Stimulated activated CD8-positive, alpha-beta memory T cell treated with anti-CD3 and anti-CD28 coated beads, Interleukin-12 subunit alpha, Interleukin-12 subunit beta, amount 100 ng/mL, for 4 hours (primary cell): ENCODE results near the gene WDR49.
"Not testable (repeated sequence)": the region's sequence is repeated elsewhere in the genome, so short reads cannot be mapped to it uniquely, and the experiment has no call there.

Source experiments
- DNase-seq: peaks from one replicate; pipeline ENCODE4 v3.0.0-alpha.2; 2020; ENCODE audit warnings: low read depth

The WDR49 gene

DNA sequence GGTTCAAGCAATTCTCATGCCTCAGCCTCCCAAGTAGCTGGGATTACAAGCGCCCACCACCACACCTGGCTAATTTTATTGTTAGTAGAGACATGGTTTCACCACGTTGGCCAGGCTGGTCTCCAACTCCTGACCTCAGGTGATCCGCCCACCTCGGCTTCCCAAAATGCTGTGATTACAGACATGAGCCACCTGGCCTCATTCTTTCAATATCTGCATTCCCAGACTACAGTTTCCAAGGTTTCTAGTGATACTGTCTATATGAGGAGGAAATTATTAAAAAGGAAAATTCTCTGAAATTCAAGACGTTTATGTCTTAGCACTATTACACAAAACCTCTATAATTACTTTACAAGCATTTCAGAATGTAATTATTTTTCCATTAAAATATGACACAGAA is 39.5 kb downstream of the WDR49 start:
- DNase-seq, result not testable (repeated sequence)

DNA sequence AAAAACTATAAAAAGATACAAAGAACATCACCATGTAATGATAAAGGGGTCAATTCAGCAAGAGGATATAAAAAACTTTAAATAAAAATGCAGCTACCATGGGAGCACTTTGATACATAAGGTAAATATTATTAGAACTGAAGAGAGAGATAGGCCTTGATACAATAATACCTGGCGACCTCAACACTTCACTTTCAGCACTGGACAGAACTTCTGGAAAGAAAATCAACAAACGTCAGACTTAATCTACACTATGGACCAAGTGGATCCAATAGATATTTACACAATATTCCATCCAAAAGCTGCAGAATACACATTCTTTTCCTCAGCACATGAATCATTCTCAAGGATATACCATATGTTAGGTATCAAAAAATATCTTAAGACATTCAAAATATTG is 42.0 kb downstream of the WDR49 start:
- DNase-seq, result no peak

DNA sequence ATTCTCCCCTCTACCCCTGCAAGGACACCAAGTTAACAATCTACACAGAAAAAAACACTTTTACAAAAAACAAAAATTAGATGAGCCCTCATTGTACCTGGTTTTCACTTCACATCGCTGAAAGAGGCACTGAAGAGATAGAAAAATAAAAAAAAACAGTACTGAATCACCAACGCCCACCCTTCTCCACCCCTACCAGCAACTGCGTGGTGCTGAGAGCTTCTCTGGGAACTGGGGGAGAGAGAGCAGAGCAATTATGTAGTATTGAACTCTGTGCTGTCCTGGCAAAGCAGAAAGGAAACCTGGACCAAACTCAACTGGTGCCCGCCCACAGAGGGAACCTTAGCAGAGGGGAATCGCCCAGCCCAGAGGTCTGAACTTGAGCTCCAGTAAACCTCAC is 44.6 kb downstream of the WDR49 start:
- no peak for DNase-seq

DNA sequence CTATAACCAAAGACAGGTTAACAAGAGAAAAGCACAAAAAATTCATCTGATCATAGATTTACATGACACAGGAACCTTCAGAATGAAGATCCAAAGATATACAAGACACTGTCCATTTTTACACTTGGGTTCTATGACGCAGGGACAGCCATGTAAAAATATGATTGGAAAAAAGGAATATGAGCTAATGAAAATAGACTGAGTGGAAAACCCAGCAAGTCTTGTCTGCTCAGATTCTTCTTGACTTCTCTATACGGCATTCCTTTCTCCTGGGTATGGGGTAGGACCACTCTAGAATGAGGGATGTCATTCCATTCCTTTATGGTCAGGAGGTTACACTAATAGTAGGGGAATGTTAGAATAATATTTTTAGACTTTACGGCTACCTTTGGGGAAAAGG is 46.9 kb downstream of the WDR49 start:
- DNase-seq, result no peak

DNA sequence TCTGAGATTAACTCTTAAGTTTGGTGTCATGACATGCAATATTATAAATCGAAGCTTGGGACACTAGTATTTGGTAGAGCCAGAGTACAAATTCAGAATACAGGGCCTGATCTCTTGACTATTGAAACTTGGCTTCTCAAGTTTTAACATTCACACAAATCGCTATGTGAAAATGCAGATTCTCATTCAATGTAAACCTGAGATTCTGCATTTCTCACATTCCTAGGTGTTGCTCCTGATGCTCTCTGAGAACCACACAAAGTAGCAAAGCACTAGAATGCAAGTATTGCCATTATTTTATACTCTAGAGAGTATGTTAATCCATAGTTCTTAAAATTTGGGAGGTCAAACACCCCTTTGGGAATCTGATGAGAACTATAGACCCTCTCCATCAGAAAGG is 47.9 kb downstream of the WDR49 start:
- no peak for DNase-seq

DNA sequence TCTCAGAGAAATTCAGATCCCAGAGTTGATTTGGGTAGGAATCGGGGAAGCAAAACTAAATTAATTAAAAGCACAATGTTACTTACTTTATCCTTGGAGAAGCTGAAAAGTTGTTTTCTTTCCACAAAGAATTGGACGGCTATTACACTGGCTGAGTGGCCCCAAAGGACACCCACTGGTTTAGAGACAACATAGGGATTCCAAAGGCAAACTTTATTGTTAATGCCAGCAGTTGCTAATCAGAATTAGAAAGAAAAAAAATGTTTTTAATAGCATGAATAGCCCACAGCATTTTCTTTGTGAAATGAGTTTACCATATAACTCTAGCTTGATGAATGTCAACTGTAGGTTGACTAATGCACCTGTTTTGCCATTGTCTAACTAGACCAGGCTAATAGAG is 51.7 kb downstream of the WDR49 start:
- no peak for DNase-seq

DNA sequence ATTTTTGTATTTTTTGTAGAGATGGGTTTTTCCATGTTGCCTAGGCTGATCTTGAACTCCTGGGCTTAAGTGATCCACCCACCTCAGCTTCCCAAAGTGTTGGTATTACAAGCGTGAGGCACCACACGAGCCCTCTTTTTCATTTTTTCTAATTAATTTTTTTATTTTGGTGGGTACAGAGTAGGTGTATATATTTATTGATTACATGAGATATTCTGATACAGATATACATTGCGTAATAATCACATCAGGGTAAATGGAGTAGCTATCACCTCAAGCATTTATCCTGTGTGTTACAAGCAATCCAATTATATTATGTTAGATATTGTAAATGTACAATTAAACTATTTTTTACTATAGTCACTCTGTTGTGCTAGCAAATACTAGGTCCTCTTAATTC is 66.1 kb downstream of the WDR49 start:
- DNase-seq, result no peak

DNA sequence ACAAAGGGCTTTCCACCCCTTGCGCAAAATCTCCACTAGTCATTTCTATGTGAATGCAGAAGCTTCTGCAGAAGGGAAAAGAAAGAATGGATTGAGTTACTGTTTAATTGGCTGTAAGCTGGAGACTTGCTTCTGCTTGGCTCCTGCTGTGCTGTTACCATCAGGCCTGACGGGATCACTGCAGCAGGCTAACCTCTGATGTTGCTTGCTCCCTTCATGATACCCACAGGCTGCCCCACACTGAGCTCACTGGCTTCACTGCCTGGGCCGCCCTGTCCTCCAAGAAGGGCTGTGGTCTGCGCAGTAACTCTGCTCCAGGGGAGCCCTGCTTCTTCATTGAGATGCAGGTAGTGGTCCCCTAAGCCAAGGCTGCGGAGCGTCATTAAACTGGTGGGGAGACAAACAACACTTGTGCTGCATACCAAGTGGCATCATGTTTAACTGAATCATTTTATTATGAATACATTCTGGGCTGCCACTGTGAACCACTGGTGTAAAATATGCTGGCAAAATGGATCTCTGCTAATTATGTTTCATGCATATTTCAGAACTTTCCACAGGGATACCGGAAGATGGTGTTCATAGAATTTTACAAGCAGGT is 78.6 kb downstream of the WDR49 start:
- DNase-seq, result no peak

DNA sequence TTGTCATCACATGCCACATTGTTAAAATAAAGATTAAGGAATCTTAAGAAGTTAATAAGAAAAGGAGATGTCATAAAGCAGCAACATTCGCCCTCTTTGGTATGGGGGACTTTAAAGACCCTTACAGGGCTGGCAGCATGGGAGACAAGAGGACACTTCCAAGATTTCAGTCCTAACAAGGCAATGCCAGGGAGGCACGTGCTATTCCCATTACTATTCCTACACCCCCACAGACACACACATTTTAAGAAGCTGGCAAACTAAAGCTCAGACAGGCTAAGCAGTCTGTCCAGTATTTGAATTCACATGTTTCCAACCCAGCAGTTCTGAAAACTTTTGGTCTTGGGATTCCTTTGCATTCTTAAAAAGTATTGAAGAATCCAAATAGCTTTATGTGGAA is 80.8 kb downstream of the WDR49 start:
- no peak for DNase-seq

DNA sequence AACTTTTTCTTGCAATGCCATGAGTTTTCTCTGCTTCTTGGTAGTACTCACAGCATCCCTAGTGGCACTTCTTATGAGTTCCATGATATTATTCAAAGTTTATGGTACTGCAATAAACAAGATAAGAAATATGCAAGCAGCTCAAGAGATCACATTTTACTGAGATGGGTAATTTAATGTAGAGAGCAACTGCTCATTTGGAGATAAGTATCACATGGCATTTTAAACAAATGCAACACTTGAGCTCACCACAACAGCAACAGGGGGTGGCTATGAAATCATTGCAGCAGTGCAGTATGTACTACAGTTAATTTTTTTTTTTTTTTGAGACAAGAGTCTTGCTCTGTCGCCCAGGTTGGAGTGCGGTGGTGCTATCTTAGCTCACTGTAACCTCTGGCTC is 85.1 kb downstream of the WDR49 start:
- no peak for DNase-seq

DNA sequence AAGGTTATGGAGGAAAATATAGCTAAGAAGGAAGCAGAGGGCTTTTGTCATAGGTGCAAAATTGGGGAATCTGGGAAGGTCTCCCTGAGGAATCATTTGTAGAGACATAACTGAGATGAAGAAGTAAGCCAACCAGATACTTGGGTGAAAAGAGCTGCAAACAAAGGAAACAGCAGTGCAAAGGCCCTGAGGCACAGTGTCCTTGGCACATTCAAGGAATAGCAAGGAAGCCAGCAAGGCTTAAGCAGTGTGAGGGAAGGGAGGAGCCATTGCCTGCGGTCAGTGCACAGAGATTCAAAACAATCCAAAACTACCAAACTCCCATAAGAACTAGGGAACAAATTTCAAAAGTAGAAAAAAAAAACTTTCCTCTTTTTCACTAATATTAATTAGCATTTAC is 88.3 kb downstream of the WDR49 start:
- no peak for DNase-seq

DNA sequence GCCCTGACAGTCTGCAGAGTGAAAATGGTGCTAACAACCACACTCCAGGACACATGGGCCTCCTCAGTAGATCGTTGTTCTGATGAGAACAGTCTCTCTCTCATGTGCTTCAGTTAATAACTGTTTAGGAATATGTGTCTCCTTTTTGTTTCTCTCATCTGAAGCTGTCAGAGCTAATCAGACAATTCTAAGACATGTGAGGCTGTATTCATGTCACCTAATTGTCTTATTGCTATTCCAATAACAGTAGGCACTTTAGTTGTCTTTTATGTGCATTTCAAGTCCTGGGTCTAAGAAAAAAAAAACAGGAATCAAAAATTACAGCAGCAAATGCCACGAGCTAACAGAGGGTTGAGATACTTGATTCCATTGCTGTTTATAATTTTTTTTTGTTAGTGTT is 89.1 kb downstream of the WDR49 start:
- DNase-seq, result no peak

DNA sequence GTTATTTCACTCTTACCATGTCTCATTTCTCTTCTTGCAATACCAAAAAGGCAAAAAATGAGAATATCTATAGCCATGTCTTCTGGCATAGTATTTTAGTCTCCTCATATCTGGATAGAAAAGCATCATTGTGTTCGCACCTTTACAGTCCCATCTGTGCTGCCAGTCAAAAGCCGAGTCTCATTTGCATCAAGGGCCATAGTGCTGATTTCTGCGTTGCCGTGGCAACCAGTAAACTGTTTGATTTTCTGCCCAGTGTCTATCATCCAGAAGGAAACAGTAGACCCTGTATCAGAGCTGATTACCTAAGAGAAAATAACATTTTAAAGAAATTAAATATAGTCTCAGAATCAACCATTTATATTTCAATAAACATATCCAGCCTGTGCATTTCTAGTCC is 93.8 kb downstream of the WDR49 start:
- DNase-seq, result no peak

DNA sequence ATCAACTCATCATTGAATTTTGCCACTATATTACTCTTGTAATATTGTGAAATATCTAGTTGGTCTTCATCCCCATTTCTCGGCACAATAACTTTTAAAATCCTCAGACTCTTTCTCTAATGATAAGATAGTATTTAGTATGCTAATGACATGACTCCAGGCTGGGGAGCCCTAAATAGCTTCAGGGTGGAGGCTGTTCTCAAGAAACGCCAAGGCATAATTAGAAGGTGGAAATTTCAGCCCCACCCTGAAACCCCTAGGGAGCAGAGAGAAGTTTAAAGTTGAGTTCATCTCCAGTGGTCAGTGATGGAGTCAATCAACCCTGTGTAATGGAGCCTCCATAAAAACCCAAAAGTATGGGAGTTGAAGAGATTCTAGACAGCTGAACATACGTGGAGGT is 98.8 kb downstream of the WDR49 start:
- no peak for DNase-seq

DNA sequence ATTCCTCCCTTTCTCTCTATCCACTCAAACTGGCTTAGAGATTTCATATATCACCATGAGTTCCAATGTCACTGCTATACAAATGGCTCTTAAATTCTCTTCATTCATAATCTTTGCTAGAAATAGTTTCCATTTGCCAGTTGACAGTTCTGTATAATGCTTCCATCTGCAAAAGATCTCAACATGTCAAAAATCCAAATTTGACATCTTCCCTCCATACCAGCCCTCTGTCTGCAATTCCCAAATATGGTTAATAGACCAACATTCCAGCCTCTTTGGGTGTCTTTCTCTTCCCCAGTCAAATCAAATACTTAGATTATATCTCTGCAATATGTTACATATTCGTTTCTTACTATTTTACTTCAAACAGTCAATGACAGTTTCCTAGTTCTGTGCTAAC is 115.7 kb downstream of the WDR49 start:
- DNase-seq, result no peak

DNA sequence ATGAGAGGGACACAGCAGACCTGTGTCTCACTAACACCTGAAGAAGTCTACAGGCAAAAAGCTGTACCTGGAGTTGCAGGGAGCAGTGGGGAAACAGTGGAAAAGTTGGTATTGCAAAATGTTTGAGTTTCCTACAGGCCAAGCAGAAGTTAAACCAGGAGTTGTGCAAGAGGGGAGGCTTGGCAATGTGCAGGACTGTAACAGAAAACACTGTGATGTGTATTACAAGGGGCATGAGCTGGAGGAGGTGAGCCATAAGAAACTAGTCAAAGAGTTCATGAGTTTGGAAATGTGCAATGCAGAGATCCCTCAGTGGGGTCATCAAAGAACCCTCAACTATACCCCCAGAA is 132.8 kb downstream of the WDR49 start:
- DNase-seq, result no peak

DNA sequence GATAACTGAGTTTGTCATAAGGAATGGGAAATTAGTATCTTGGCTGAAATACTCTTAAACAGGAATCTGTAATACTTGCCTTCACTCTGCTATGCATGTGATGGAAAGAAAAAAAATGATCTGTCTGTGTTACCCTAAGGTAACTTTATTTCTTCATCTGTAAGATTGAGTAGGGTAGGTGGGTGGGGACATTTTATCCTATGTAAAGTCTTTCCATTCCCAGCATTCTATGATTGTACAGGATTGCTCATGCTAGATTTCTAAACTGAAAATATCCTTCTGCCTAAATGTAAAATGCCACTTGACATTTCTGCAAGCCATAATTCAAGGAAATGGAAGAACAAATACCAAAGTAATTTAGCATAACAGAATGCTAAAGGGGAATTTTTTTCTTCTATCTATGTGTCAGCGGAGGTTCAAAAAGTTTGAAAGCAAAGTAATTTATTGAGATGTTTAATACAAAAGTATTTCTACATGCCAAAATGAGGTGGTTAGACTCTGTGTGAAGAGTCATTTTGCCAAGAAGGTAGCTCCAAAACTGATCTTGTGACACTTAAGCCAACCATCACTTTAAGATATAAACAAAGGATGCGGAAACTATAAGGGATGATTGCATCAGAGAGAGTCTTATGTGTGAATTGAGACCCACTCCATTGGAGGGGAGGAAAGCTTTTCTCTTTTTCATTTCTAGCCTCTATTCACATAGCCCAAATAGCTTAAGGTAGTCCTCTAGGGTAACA is 133.3 kb downstream of the WDR49 start:
- no peak for DNase-seq

DNA sequence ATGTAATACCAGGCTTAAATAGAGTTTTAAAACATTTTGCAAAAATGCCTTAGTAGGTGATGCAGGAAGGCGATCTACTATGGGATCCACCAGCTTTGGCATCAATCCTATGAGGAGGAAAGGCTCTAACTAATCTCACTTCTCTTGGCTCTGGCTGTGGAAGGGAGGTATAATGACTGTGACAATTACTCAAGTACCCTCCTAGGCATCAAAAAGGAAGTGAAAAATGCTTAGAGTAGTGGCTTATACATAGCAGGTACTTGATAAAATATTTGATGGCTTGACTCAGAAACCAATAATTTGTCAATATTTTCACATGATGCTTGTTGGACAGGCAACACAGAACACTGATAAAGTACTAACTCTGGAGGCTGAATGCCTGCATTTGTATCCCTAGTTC is 145.8 kb downstream of the WDR49 start:
- no peak for DNase-seq

DNA sequence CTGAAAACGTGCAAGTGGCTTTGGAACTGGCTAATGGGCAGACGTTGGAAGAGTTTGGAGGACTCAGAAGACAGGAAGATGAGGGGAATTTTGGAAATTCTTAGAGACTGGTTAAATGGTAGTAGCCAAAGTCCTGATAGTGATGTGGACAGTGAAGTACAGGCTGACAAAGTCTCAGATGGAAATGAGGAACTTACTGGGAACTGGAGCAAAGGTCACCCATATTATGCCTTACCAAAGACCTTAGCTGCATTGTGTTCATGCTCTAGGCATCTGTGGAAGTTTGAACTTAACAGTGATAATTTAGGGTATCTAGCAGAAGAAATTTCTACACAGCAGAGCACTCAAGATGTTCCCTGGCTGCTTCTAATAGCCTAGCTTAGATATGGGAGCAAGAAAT is 151.3 kb downstream of the WDR49 start:
- DNase-seq, result no peak

DNA sequence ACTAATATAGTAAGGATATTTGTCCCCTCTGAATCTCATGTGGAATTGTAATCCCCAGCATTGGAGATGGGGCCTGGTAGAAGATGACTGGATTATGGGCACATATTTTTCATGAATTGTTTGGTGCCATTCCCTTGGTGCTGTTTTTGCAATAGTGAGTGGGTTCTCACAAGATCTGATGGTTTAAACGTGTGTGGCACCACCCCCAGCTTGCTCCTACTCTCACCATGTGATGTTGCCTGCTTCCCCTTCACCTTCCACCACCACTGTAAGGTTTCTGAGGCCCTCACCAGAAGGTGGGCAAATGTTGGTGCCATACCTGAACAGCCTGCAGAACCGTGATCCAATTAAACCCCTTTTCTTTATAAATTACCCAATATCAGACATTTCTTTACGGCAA is 151.8 kb downstream of the WDR49 start:
- DNase-seq, result no peak

DNA sequence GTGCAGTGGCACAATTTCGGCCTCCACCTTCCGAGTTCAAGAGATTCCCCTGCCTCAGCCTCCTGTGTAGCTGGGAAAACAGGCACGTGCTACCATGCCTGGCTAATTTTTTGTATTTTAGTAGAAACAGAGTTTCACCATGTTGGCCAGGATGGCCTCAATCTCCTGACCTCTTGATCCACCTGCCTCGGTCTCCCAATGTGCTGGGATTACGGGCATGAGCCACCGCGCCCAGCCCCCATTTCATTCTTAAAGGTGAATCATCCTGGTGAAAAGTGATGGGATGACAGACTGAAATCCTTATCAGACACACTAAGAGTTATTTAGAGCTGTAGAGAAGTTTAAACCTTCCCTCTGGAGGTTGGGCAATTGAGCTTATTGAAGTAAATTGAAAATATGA is 155.8 kb downstream of the WDR49 start:
- no peak for DNase-seq

DNA sequence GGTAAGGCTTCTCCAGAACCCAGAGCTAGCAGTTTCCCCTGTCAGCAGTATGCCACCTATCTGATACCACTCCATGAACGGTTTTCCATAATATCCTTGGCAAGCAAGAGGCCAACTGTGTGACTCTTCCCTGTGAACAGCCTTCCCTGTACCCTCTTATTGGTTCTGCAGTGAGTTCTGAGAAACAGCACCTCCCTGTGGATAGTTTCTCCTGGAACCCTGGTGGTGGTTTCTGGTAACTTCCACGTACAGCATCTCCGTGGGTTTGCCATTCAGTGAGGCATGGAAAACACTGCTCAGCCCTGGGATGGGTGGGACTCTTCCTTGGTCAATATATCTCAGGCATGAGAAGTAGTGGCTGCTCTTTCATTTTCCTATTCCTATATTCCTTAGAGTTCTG is 160.5 kb downstream of the WDR49 start:
- DNase-seq, result no peak

DNA sequence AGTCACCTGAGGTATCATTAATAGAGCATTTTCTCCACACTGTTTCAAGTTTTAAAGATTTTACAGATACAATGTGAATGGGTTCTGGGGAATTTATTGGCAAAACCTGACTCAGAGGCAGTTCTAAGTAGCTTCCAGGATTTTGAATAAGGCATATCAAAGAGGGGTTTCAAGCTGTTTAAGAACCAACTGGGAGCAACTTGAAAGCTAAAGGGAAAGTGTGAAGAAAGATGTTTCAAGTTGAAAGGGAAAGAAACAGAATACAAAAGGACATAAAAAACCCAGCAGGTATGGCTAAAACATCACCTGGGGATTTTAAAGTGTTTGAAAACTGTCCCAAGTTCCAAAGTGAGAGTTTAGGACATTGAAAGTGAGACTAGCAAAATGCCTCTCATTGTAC is 162.1 kb downstream of the WDR49 start:
- no peak for DNase-seq

DNA sequence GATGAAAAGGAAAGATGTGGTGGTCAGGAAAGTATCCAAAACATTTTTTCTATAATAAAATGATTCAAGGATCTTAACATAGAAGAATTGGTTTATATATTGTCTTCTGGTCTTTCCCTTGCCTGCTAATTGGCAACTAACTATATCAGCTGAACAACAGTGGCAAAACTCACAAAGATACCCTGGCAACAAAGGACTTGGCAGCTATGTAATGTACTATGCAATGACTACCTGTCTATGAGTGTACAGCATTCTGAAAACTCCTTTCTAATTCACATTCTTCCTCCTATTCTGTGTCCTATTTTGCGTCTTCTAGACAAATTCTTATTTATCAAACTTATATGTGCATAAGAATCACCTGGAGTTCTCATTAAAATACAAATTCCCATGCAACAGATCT is 164.2 kb downstream of the WDR49 start:
- DNase-seq, result no peak
